Lung (tissue), 12 donors: ENCODE results near the gene CCDC47. TPM values are rescaled to one million over a fixed set of nuclear protein-coding genes. Genes with fewer than 3 reads are reported as not detected.
A peak's percentile ranks its signal among the peaks of the same experiment; 100 is the strongest.

Experiments used
- ATAC-seq: fragments of 200-7000 bp; cut with Tn5 transposase; one replicate; pipeline ENCODE4 v1.9.1; 2020; ENCODE audit warnings: moderate number of reproducible peaks; ENCODE audit not compliant: insufficient read depth, low FRiP score
- DNase-seq, 3 donors: peaks; one replicate each; pipeline ENCODE4 v3.0.0-alpha.2; 2013 to 2017
- H3K27ac ChIP-seq, 2 donors: one replicate each; pipeline ENCODE4 v1.5.1; 2013; ENCODE audit warnings: mild to moderate bottlenecking in 2 of 2, moderate library complexity in 2 of 2, control low read depth in 1 of 2, inconsistent platforms in 1 of 2, low read depth in 1 of 2, low read length in 1 of 2
- H3K27me3 ChIP-seq, 3 donors: one replicate each; pipeline ENCODE4 v1.5.1; 2013; ENCODE audit warnings: low read length in 2 of 3; ENCODE audit not compliant: control insufficient read depth in 3 of 3, insufficient read depth in 3 of 3
- H3K36me3 ChIP-seq, 4 donors: one replicate each; pipeline ENCODE4 v1.5.1; 2013; ENCODE audit warnings: low read length in 4 of 4, mild to moderate bottlenecking in 1 of 4, moderate library complexity in 1 of 4; ENCODE audit not compliant: control insufficient read depth in 4 of 4, insufficient read depth in 4 of 4
- H3K4me1 ChIP-seq, 5 donors: one replicate each; pipeline ENCODE4 v1.5.1; 2013; ENCODE audit warnings: low read length in 5 of 5, mild to moderate bottlenecking in 2 of 5, moderate library complexity in 1 of 5; ENCODE audit not compliant: control insufficient read depth in 5 of 5, insufficient read depth in 5 of 5
- H3K4me3 ChIP-seq: one replicate; pipeline ENCODE4 v1.5.1; 2013; ENCODE audit warnings: mild to moderate bottlenecking, control low read depth, moderate library complexity
- H3K9ac ChIP-seq, 2 donors: one replicate each; pipeline ENCODE4 v1.5.1; 2013; ENCODE audit warnings: low read length in 2 of 2, control low read depth in 1 of 2; ENCODE audit not compliant: insufficient read depth in 1 of 2
- H3K9me3 ChIP-seq, 4 donors: one replicate each; pipeline ENCODE4 v1.5.1; 2013; ENCODE audit warnings: low read length in 3 of 4, mild to moderate bottlenecking in 1 of 4, moderate library complexity in 1 of 4; ENCODE audit not compliant: control insufficient read depth in 4 of 4, insufficient read depth in 3 of 4
- whole genome bisulfite sequencing, 2 donors: extraction: QIAGEN DNeasy Blood & Tissue Kit; methylation state at CpG; one replicate each; pipeline ENCODE4 v1.1.7; 2013; 5-methylcytosine and 5-hydroxymethylcytosine counted together
- polyA plus RNA-seq, 2 donors: library from polyadenylated mRNA; stranded (reverse); fragments of 200-250 nt; gene quantifications; one replicate each; pipeline ENCODE4 v1.2.1, GENCODE V29; 2013
- total RNA-seq, 2 donors: library from RNA; depleted of rRNA in 1 of 2; stranded (reverse); fragments of >200 nt in 1 of 2; gene quantifications; one replicate each; pipeline ENCODE4 v1.2.1, GENCODE V29; 2014 to 2021
- TF ChIP-seq, protein P1 (sequence below): IDR thresholded peaks from 2 replicates; pipeline ENCODE4 v1.5.1; 2012; ENCODE audit warnings: mild to moderate bottlenecking; ENCODE audit errors: control extremely low read depth, extremely low read depth
- donor health status: control.
- donor health status: control.
- donor health status: Bipolar disorder and iron deficiency.
- donor health status: healthy.
- donor health status: DM: yes; HTN: yes; CAD: no.

Gene CCDC47
- total and polyA plus RNA-seq, 4 donors = 29.5 to 89.9 (median 82.7) TPM

DNA sequence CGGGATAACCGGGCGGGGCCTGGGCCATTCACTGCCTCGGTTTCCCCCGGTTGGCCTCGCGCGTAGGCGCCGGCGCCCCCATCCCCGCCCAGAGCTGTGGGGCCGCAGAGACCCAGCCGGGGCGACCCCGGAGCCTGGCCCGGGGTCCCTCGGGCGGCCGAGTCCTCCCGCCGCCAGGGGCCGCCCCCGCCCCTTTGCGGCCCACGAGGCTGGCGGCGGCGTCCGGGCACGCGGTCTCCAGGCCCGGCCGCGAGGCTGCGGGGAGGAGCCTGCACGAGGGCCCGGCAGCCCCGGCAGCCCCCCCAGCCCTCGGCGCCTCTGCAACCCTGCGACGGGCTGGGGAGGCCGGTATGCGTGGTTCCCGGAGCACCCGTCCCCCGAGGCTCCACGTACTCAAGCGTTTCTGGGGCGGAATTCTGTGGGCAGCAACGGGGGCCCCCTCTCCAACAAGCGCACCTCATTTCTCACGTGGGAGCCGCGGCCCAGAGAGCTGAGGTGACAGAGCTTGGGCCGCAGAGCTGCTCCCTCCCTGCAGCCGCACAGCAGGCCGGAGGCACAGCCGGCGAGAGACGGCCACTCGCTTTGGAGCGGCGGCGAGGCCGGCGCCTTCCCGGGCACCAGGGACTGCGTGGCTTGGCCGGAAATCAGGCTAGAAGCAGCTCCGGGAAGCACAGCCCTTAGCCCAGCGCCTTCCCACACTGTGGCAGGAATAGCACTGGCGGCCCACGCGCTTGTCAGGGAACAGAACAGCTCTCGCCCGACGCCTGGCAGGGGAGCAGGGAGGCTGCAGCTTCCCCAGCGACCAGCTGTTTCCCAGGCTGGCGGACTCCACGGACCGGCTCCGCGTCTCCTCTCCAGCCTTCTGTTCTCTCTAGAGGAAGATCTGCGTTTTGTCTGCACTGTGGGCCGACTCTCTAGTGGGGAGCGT lies 72.6 kb downstream of the CCDC47 start:
- TF ChIP-seq, protein P1, sequence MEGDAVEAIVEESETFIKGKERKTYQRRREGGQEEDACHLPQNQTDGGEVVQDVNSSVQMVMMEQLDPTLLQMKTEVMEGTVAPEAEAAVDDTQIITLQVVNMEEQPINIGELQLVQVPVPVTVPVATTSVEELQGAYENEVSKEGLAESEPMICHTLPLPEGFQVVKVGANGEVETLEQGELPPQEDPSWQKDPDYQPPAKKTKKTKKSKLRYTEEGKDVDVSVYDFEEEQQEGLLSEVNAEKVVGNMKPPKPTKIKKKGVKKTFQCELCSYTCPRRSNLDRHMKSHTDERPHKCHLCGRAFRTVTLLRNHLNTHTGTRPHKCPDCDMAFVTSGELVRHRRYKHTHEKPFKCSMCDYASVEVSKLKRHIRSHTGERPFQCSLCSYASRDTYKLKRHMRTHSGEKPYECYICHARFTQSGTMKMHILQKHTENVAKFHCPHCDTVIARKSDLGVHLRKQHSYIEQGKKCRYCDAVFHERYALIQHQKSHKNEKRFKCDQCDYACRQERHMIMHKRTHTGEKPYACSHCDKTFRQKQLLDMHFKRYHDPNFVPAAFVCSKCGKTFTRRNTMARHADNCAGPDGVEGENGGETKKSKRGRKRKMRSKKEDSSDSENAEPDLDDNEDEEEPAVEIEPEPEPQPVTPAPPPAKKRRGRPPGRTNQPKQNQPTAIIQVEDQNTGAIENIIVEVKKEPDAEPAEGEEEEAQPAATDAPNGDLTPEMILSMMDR = no peak
- H3K9me3 ChIP-seq = no peaks in the 10 kb centered on the region
- peaks cover 0 to 23% (median 13%) of the 10 kb centered on the region in 4 donors for H3K36me3 ChIP-seq
- 3 to 6% methylated on average over 67 to 88 of the region's 88 CpGs for WGBS, 2 donors
- H3K4me1 ChIP-seq = peaks cover 0 to 32% (median 8%) of the 10 kb centered on the region in 5 donors
- H3K27me3 ChIP-seq = no peaks in the 10 kb centered on the region
- DNase-seq = peak; percentile 54 to 63 (median 60)
- ATAC-seq = no peak
- peak overlapping the region; percentile 75 to 85 for H3K27ac ChIP-seq
- H3K9ac ChIP-seq = peak overlapping the region in 1 of 2 donors; percentile 25
- peak overlapping the region; percentile 16 for H3K4me3 ChIP-seq

DNA sequence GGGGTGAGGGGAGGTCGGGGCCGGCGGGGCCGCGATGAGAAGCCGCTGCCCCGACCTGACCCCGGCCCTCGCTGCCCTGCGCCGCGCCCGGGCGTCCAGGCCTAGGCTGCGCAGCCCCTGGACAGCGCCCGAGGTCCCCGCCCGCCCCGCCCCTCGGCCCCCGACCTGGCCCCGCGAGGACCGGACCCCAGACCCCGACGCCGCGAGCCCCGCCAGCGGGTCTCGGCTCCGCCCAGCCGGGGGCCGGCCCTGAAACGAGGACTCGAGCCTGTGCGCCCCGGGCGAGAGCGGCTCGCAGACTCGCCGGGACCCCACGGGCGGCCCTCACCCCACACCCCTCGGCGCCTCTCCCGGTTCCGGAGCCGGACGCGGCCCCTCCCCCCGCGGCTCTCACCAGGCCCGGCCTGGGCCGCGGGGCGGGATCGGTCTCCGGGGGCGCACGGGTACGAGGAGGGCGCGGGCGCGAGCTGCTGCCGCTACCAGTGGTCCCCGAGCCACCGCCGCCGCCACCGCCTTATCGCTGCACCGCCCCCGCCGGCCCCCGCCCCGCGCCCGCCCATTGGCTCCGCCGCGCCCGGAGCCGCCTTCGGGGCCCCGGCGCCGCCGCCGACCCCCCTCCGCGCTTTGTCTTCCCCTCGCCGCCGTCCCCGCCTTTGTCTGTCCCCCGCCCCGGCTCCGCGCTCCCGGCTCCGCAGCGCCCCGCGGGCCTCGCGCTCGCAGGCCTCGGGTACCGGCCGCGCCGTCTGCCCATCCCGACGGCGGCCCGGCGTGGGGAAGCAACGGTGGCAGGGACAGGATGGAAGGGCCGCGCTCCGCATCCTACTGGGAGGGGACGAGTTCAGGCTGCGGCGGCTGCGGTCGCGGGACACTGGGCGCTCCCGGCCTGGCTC lies 73.5 kb downstream of the CCDC47 start, which contains the start of gene LIMD2:
LIMD2 (minus strand) TSS at position 488 of the 890 bp plus-strand sequence. CDS start 827 bp downstream, outside the sequence.
- DNase-seq (peak; percentile 65 to 80 (median 75)), ATAC-seq (peak; percentile 7)
- H3K4me1 ChIP-seq = peaks cover 0 to 38% (median 8%) of the 10 kb centered on the region in 5 donors
- no peaks in the 10 kb centered on the region for H3K9me3 ChIP-seq
- no peaks in the 10 kb centered on the region for H3K27me3 ChIP-seq
- H3K9ac ChIP-seq = no peak within 1 kb of the TSS
- peaks cover 0 to 20% (median 13%) of the 10 kb centered on the region in 4 donors for H3K36me3 ChIP-seq
- peak within 1 kb of the TSS; percentile 47 for H3K4me3 ChIP-seq
- TF ChIP-seq, protein P1 = no peak
- WGBS, 2 donors = 0 to 1% methylated on average over 60 to 133 of the region's 133 CpGs
- peak within 1 kb of the TSS; percentile 75 to 85 for H3K27ac ChIP-seq

DNA sequence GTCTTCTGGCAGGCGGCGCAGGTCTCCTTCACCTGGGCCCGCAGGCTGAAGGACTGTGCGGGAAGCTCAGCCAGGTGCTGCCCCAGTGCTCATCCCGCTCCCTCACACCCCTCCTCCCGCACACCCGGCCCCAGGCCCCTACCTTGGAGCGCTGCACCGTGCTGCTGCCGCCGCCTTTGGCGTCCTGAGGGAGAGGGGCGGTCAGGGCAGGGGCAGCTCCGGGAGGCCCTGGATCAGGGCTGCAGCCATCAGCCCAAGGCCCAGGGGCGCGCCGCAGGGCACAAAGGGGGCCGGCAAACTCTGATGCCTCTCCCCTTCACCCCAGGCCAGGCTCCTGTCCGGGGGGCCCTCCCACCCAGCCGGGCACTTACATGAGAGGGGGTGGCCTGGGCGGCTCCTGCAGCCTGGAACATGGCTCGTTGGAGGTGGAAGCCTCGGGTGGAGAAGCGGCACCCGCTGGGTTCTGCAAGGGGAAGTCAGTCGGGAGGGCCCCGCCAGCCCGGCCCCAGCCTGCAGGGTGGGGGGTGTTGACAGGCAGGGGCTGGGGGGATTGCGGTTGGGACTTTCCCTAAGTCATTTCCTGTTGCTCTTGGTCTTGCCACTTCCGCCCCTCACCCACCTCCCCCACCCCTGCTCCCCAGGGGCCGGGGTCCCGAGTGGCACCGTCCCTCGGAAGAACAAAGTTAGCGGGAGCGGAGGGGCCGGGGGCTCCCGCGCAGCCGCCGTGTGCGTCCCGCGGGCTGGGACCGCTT lies 74.3 kb downstream of the CCDC47 start:
- DNase-seq = peak; percentile 55 to 75 (median 69)
- H3K27me3 ChIP-seq = no peaks in the 10 kb centered on the region
- peaks cover 0 to 18% (median 9%) of the 10 kb centered on the region in 4 donors for H3K36me3 ChIP-seq
- TF ChIP-seq, protein P1 = no peak
- H3K9ac ChIP-seq = no peak overlapping the region
- 3 to 6% methylated on average over 35 to 45 of the region's 45 CpGs for WGBS, 2 donors
- peak overlapping the region; percentile 11 for H3K4me3 ChIP-seq
- H3K27ac ChIP-seq = peak overlapping the region; percentile 36 to 60
- H3K9me3 ChIP-seq = no peaks in the 10 kb centered on the region
- peak; percentile 13 for ATAC-seq
- H3K4me1 ChIP-seq = peaks cover 0 to 41% (median 8%) of the 10 kb centered on the region in 5 donors
